LNCaP clone FGC (cell line): Measurements from ENCODE around the gene CXCL17.

Experiments used
- DNase-seq: peaks from one replicate; pipeline ENCODE4 v3.0.0-alpha.2; 2011; ENCODE audit warnings: low read depth
- H3K4me3 ChIP-seq: 2 replicates; pipeline ENCODE4 v1.5.1; 2011; ENCODE audit warnings: mild to moderate bottlenecking, low read depth, low read length, control low read depth
- TF ChIP-seq, protein P1 (sequence below): IDR thresholded peaks from 2 replicates; pipeline ENCODE4 v1.5.1; 2012; ENCODE audit warnings: mild to moderate bottlenecking; ENCODE audit not compliant: control insufficient read depth, insufficient read depth; ENCODE audit errors: extremely low read depth

The CXCL17 gene

DNA sequence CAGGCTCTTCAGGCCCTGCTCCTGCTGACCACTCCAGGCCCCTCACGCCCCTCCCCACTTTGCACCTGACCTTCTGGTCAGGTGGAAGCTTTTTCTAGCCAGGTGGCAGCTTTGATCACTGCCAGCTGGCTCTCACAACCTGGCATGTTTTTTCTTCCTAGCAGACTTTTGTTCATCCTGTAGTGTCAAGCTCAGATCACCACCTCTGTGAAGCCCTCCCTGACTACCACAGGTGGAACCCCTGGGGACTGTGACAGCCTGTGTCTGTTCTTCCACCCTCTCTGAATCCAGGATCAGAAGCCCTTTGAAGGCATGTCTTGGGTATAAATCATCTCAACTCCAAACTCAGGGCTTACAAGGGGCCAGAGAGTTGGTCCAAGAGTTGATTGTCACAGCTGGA, 42.3 kb downstream of the CXCL17 start:
- TF ChIP-seq, protein P1, sequence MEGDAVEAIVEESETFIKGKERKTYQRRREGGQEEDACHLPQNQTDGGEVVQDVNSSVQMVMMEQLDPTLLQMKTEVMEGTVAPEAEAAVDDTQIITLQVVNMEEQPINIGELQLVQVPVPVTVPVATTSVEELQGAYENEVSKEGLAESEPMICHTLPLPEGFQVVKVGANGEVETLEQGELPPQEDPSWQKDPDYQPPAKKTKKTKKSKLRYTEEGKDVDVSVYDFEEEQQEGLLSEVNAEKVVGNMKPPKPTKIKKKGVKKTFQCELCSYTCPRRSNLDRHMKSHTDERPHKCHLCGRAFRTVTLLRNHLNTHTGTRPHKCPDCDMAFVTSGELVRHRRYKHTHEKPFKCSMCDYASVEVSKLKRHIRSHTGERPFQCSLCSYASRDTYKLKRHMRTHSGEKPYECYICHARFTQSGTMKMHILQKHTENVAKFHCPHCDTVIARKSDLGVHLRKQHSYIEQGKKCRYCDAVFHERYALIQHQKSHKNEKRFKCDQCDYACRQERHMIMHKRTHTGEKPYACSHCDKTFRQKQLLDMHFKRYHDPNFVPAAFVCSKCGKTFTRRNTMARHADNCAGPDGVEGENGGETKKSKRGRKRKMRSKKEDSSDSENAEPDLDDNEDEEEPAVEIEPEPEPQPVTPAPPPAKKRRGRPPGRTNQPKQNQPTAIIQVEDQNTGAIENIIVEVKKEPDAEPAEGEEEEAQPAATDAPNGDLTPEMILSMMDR: no peak
- DNase-seq: no peak

DNA sequence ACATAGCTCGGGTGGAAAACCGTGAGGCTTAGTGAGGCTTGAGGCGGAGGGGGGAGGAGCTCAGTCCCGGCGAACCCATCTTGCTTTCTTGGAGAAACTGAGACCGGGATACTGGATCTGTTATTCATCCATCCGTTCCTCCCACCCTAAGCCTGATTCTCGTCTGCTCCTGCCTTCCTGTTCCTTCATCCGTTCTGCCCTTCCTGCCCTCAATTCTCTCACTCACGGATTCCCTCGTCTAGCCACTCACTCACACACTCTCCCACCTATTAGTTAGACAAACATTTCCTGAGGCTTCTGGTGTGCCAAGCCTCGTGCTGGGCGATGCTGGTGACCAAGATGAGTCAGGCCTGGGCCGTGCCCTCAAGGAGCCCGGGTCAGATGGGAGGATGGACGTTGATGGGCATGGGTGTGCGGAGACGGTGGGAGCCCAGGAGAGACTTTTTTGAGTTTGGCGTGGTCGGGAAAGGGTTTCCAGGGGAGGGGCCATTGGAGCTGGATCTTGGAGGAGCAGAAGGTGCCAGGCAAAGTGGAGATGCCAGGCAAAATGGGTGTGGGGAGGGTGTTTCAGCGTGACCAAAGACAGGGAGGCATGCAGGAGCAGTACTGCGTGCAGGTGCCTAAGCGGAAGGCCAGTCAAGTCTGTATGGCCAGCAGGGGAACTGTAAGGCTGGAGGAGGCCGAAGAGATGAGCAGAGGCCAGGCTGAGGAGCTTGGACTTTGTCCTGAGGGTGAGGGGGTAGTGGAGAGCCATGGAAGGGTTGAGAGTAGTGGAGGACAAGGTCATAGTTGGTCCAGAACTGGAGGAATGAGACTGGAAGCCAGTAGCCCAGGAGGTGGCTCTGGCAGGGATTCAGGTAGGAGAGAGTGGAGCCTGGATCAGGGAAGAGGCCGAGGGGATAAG, 45.2 kb downstream of the CXCL17 start:
- TF ChIP-seq, protein P1: no peak
- peak overlapping the region; percentile 63 for H3K4me3 ChIP-seq
- DNase-seq: no peak

More for the DNA sequence above, 42.3 kb downstream of the CXCL17 start:
- H3K4me3 ChIP-seq: no peak overlapping the region

DNA sequence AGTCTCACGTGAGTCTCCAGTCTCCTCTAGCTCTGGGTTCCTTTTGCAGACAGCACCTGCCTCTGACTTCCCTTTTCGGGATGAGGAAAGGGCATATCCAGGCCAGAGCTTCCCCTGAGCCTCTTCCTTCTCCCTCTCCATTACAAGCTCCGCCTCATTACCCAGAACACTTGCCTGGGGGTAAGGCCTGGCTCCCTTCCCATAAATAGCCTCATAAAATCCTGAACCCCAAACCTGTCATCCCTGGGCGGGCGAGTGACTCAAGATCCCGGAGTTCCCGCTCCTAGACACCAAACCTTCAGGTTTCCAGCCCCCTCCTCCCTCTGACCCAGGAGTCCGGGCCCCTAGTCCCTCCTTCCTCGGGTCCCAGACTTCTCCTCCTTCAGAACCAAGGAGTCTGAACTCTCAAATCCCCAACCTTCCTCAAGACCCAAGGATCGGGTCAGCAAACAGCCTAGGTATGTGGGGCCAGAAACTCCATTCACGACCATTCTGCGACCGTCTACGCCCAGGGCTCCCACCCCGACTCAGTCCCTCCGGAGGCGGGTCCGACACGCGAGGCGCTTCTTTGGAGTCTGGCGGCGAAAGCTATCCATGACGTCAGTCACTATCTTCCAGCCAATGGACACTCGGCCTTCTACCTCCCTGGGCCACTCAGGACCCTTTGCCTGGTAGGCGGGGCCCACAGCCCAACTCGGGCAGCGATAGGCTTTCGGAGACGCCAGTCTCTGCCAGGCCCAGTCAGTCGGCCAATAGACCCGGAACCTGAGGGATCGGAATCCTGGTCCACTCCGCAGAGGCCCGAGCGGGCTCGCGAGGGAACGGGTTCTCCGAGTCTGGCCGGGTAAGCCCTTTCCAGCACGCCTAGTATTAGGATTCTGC, 46.1 kb downstream of the CXCL17 start:
- DNase-seq: peak; percentile 92
- H3K4me3 ChIP-seq: peak overlapping the region; percentile 63
- TF ChIP-seq, protein P1: no peak

DNA sequence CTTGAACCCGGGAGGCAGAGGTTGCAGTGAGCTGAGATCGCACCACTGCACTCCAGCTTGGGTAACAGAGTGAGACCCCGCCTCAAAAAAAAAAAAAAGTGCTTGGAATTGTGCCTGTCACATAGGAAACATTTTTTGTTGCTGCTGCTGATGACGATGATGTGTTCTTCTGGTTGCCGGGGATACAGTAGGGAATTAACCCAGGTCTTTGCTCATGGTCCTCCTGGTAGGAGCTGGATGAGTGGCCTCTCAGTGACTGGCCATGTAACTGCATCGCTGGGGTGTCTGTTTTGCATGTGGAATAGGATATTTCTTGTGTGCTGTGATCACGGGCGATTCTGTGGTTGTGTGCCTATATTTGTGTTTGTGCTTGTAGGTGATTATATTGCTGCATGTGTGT, 48.0 kb downstream of the CXCL17 start:
- TF ChIP-seq, protein P1: no peak
- no peak for DNase-seq
- no peak overlapping the region for H3K4me3 ChIP-seq

DNA sequence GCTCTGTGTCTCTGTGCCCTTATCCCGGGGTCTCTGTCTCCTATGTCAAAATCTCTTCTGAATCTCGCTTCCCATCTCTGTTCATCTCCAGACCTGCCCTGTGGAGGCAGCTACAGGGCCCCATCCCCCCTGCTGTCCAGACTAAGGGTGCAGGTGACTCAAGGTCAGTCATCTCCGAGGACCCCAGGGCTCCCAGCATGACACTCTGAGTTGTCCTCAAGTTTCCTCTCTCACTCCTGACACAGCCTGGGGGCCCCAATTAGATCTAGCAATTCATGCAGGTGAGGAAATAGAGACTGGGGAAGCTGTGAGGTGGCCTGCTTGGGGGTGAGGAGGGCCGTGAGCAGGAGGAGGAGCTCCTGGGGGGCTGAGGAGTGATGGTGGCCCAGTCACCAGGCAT, 50.6 kb downstream of the CXCL17 start:
- TF ChIP-seq, protein P1: no peak
- no peak for DNase-seq
- no peak overlapping the region for H3K4me3 ChIP-seq

DNA sequence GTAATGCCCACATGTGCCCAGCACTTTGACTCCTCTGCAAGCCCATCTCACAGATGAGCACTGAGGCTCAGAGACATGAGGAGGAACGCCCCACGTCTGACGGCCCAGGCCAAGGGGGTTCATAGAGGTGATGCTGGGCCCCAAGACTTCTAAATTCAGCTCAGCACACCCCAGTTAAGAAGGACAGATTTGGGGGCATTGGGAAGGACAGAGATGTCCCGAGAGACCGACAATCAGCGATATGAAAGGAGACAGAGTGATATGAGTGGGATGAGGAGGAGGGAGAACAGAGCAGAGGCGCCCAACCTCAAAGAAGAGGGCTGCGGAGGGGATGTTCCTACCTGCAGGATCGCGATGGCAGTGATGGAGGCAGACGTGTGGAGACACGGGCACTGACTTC, 52.8 kb downstream of the CXCL17 start, which contains the start of gene CNFN:
TSS of gene CNFN (minus strand) at position 399 of the 400 bp plus-strand sequence. CDS start 1,260 bp downstream, outside the sequence.
- TF ChIP-seq, protein P1: no peak
- DNase-seq: no peak

More for the DNA sequence above, 52.8 kb downstream of the CXCL17 start, which contains the start of gene CNFN:
- H3K4me3 ChIP-seq: no peak within 1 kb of the TSS
